ENCODE results near the gene TMC7. TPM values are rescaled to one million over a fixed set of nuclear protein-coding genes. Genes with fewer than 3 reads are reported as not detected.

TMC7 gene
- total and polyA plus RNA-seq, 4 donors = 1.5 to 7.0 (median 3.0) TPM

DNA sequence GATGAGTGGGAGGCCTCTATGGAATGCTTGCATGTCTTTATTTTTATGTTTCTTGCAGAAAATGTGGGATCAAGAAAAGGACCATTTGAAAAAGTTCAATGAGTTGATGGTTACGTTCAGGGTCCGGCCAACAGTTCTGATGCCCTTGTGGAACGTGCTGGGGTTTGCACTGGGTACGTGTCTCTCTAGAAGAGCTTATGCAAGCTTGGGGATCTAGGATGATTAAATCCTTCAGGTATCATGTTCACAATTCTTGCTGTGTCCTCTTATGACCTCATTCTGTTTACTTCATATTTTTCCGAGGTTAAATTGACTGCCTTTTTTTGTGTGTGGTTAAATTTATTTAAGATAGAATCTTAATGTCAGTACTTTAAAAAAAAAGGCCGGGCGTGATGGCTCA is 90.1 kb downstream of the TMC7 start:
- 72 to 82% methylated on average over 7 of the region's 7 CpGs for WGBS, 2 donors
- Histone ChIP-seq H3K9ac (ENCODE audit: insufficient read depth in 1 of 2, low read length in 2 of 2) (no peak overlapping the region), H3K4me3 (no peak overlapping the region), H3K27me3 (ENCODE audit: control insufficient read depth in 3 of 3, insufficient read depth in 3 of 3, low read length in 2 of 3) (no peaks in the 10 kb centered on the region), H3K9me3 (ENCODE audit: control insufficient read depth in 4 of 4, insufficient read depth in 3 of 4, low read length in 3 of 4) (no peaks in the 10 kb centered on the region), H3K4me1 (ENCODE audit: control insufficient read depth in 5 of 5, insufficient read depth in 5 of 5, low read length in 5 of 5) (peaks cover 0 to 2% (median 2%) of the 10 kb centered on the region in 5 donors), H3K36me3 (ENCODE audit: control insufficient read depth in 4 of 4, insufficient read depth in 4 of 4, low read length in 4 of 4) (peaks cover 12 to 27% (median 20%) of the 10 kb centered on the region in 4 donors), H3K27ac (ENCODE audit: low read depth in 1 of 2, low read length in 1 of 2) (no peak overlapping the region)
- ATAC-seq (ENCODE audit: insufficient read depth, low FRiP score) (no peak), DNase-seq (no peak)
- TF ChIP-seq, protein P1, sequence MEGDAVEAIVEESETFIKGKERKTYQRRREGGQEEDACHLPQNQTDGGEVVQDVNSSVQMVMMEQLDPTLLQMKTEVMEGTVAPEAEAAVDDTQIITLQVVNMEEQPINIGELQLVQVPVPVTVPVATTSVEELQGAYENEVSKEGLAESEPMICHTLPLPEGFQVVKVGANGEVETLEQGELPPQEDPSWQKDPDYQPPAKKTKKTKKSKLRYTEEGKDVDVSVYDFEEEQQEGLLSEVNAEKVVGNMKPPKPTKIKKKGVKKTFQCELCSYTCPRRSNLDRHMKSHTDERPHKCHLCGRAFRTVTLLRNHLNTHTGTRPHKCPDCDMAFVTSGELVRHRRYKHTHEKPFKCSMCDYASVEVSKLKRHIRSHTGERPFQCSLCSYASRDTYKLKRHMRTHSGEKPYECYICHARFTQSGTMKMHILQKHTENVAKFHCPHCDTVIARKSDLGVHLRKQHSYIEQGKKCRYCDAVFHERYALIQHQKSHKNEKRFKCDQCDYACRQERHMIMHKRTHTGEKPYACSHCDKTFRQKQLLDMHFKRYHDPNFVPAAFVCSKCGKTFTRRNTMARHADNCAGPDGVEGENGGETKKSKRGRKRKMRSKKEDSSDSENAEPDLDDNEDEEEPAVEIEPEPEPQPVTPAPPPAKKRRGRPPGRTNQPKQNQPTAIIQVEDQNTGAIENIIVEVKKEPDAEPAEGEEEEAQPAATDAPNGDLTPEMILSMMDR (IDR thresholded peaks at IDR 0.05; ENCODE audit: control extremely low read depth, extremely low read depth) = no peak

DNA sequence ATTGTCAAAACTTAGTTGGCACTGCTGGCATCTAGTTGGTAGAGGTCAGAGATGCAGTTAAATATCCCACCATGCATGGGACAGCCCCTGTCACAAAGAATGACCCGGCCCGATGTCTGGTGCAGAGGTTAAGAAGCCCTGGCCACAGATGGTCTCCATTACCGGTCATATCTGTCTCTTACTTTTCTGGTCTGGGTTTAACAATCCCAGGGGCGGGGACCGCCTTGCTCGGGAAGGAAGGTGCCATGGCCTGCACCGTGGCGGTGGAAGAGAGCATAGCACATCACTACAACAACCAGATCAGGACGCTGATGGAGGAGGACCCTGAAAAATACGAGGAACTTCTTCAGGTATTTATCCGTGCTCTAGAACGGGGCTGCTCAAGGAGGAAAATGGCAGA is 91.8 kb downstream of the TMC7 start:
- no peak overlapping the region for H3K9ac ChIP-seq (ENCODE audit: insufficient read depth in 1 of 2, low read length in 2 of 2)
- 95% methylated on average over 12 of the region's 12 CpGs for WGBS, 2 donors
- H3K36me3 ChIP-seq (ENCODE audit: control insufficient read depth in 4 of 4, insufficient read depth in 4 of 4, low read length in 4 of 4) = peaks cover 12 to 30% (median 23%) of the 10 kb centered on the region in 4 donors

DNA sequence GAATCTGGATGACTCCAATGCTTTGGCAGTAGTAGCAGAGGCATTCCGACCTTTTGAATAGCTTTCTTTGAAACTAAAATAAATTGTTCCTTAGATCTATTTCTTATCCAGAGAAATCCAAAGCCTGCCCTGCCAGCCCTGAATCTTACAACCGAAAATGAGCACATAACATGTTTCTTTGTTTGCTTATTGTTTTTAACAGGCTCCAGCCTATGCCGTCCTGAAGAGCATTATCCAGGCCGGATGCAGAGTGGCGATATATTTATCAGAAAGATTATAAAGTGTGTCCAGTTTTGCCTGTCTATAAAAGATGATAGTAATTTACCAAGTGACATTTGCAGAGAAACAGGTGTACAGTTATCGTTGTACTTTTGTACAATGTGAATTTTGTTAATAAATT is 94.1 kb downstream of the TMC7 start:
- no peaks in the 10 kb centered on the region for H3K9me3 ChIP-seq (ENCODE audit: control insufficient read depth in 4 of 4, insufficient read depth in 3 of 4, low read length in 3 of 4)
- H3K4me1 ChIP-seq (ENCODE audit: control insufficient read depth in 5 of 5, insufficient read depth in 5 of 5, low read length in 5 of 5) = no peaks in the 10 kb centered on the region
- DNase-seq = no peak
- H3K27me3 ChIP-seq (ENCODE audit: control insufficient read depth in 3 of 3, insufficient read depth in 3 of 3, low read length in 2 of 3) = no peaks in the 10 kb centered on the region
- TF ChIP-seq, protein P1 (IDR thresholded peaks at IDR 0.05; ENCODE audit: control extremely low read depth, extremely low read depth) = no peak
- WGBS, 2 donors = 88 to 94% methylated on average over 6 of the region's 6 CpGs
- no peak for ATAC-seq (ENCODE audit: insufficient read depth, low FRiP score)
- H3K36me3 ChIP-seq (ENCODE audit: control insufficient read depth in 4 of 4, insufficient read depth in 4 of 4, low read length in 4 of 4) = peaks cover 13 to 35% (median 20%) of the 10 kb centered on the region in 4 donors
- no peak overlapping the region for H3K4me3 ChIP-seq
- no peak overlapping the region for H3K9ac ChIP-seq (ENCODE audit: insufficient read depth in 1 of 2, low read length in 2 of 2)
- no peak overlapping the region for H3K27ac ChIP-seq (ENCODE audit: low read depth in 1 of 2, low read length in 1 of 2)

More for the DNA sequence above, 91.8 kb downstream of the TMC7 start:
- TF ChIP-seq, protein P1 (IDR thresholded peaks at IDR 0.05; ENCODE audit: control extremely low read depth, extremely low read depth) = no peak
- DNase-seq = no peak
- Histone ChIP-seq H3K9me3 (ENCODE audit: control insufficient read depth in 4 of 4, insufficient read depth in 3 of 4, low read length in 3 of 4) (no peaks in the 10 kb centered on the region), H3K27me3 (ENCODE audit: control insufficient read depth in 3 of 3, insufficient read depth in 3 of 3, low read length in 2 of 3) (no peaks in the 10 kb centered on the region), H3K27ac (ENCODE audit: low read depth in 1 of 2, low read length in 1 of 2) (no peak overlapping the region), H3K4me3 (no peak overlapping the region), H3K4me1 (ENCODE audit: control insufficient read depth in 5 of 5, insufficient read depth in 5 of 5, low read length in 5 of 5) (no peaks in the 10 kb centered on the region)
- ATAC-seq (ENCODE audit: insufficient read depth, low FRiP score) = no peak

DNA sequence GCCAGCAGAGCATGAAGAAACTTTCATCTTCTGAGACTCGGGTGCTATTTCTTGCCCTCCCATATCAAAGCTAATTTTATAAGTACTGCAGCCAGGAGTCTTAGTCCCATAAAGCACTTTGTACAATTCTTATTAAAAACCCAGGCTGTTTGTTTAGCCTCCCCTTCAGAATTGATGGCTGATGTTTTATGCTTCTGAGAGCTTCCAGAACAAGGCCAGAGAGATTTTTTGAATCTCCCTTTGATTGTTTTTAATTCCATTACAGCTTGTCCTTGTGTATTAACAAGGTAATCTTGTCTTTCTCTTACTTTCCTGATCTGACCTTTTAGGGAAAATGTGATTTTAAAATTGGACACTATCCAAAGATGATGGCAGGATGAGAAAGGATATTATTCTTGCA is 99.9 kb downstream of the TMC7 start:
- Histone ChIP-seq H3K27me3 (ENCODE audit: control insufficient read depth in 3 of 3, insufficient read depth in 3 of 3, low read length in 2 of 3) (no peaks in the 10 kb centered on the region), H3K4me1 (ENCODE audit: control insufficient read depth in 5 of 5, insufficient read depth in 5 of 5, low read length in 5 of 5) (peaks cover 0 to 12% (median 3%) of the 10 kb centered on the region in 5 donors), H3K27ac (ENCODE audit: low read depth in 1 of 2, low read length in 1 of 2) (no peak overlapping the region), H3K4me3 (no peak overlapping the region), H3K36me3 (ENCODE audit: control insufficient read depth in 4 of 4, insufficient read depth in 4 of 4, low read length in 4 of 4) (peaks cover 3 to 10% (median 6%) of the 10 kb centered on the region in 4 donors), H3K9me3 (ENCODE audit: control insufficient read depth in 4 of 4, insufficient read depth in 3 of 4, low read length in 3 of 4) (no peaks in the 10 kb centered on the region), H3K9ac (ENCODE audit: insufficient read depth in 1 of 2, low read length in 2 of 2) (no peak overlapping the region)
- TF ChIP-seq, protein P1 (IDR thresholded peaks at IDR 0.05; ENCODE audit: control extremely low read depth, extremely low read depth) = no peak
- DNase-seq (no peak), ATAC-seq (ENCODE audit: insufficient read depth, low FRiP score) (no peak)
- WGBS, 2 donors = 76 to 77% methylated on average over 1 of the region's 1 CpG
